SU-DHL-6 (cell line): ENCODE data around the gene SSC5D.

Experiments used
- H2AFZ ChIP-seq: fragments of 200-600 bp; sonication (generic); 2 replicates; pipeline ENCODE4 v1.6.1; 2014; ENCODE audit warnings: low read depth, mild to moderate bottlenecking, moderate library complexity, mixed read lengths, antibody characterized with exemption, low read length; ENCODE audit not compliant: severe bottlenecking
- H3F3A ChIP-seq: fragments of 200-600 bp; shearing (Covaris generic); 2 replicates; pipeline ENCODE4 v1.6.0; 2016; ENCODE audit warnings: antibody characterized with exemption, mild to moderate bottlenecking; ENCODE audit not compliant: insufficient read depth
- H3K27ac ChIP-seq: fragments of 200-600 bp; sonication (generic); 2 replicates; pipeline ENCODE4 v1.5.1; 2016; ENCODE audit warnings: low read depth, mild to moderate bottlenecking, low read length, moderate library complexity, mixed read lengths
- H3K27me3 ChIP-seq: fragments of 200-600 bp; sonication (generic), shearing (Covaris generic); 2 replicates; pipeline ENCODE4 v1.6.0; 2014; ENCODE audit warnings: mild to moderate bottlenecking, low read length
- H3K36me3 ChIP-seq: fragments of 200-600 bp; sonication (generic); 2 replicates; pipeline ENCODE4 v1.6.1; 2014; ENCODE audit warnings: mild to moderate bottlenecking, low read length, mixed read lengths
- H3K4me2 ChIP-seq: fragments of 300-600, 200-600 bp; shearing (Covaris generic), sonication (generic); 2 replicates; pipeline ENCODE4 v1.6.0; 2014; ENCODE audit warnings: low read length, low read depth, mild to moderate bottlenecking; ENCODE audit not compliant: poor library complexity, severe bottlenecking
- H3K4me3 ChIP-seq: fragments of 200-600 bp; sonication (generic); 2 replicates; pipeline ENCODE4 v1.5.1; 2014; ENCODE audit warnings: antibody characterized with exemption, low read length, mild to moderate bottlenecking, mixed read lengths; ENCODE audit not compliant: insufficient read depth, poor library complexity, severe bottlenecking
- H3K79me2 ChIP-seq: fragments of 200-600 bp; sonication (generic); 2 replicates; pipeline ENCODE4 v1.6.1; 2014; ENCODE audit warnings: mild to moderate bottlenecking, low read length, moderate library complexity; ENCODE audit not compliant: insufficient read depth
- H3K9ac ChIP-seq: fragments of 200-600 bp; sonication (generic); 2 replicates; pipeline ENCODE4 v1.7.0; 2014; ENCODE audit warnings: mild to moderate bottlenecking, low read length
- H3K9me2 ChIP-seq: fragments of 200-600 bp; sonication (generic); replicated peaks from 2 replicates; pipeline ENCODE4 v1.6.1; 2014; ENCODE audit warnings: low read length; ENCODE audit not compliant: insufficient read depth
- H3K9me3 ChIP-seq: fragments of 200-600 bp; sonication (generic); 2 replicates; pipeline ENCODE4 v1.6.1; 2014; ENCODE audit warnings: low read length, mixed read lengths; ENCODE audit not compliant: insufficient read depth
- H4K20me1 ChIP-seq: fragments of 200-600 bp; sonication (generic); 2 replicates; pipeline ENCODE4 v1.6.1; 2014; ENCODE audit warnings: low read depth, mild to moderate bottlenecking, antibody characterized with exemption, low read length, moderate library complexity, mixed read lengths
- CTCF ChIP-seq: fragments of 200-600 bp; sonication (generic); IDR thresholded peaks from one replicate; pipeline ENCODE4 v1.5.1; 2017; ENCODE audit warnings: antibody characterized with exemption, mild to moderate bottlenecking, low read length, moderate library complexity; ENCODE audit not compliant: insufficient read depth, poor library complexity, severe bottlenecking
- EZH2phosphoT487 ChIP-seq: fragments of 200-600 bp; sonication (generic), shearing (Covaris generic); conservative IDR thresholded peaks from 2 replicates; pipeline ENCODE4 v1.6.1; 2018; ENCODE audit warnings: mild to moderate bottlenecking, antibody characterized with exemption, low read length, moderate library complexity, mixed read lengths

SSC5D gene

GRCh38 chr19:55544014-55544413 is 55.8 kb downstream of the SSC5D start:
- no peaks in the 10 kb centered on the region for H3K27me3 ChIP-seq
- no peaks in the 10 kb centered on the region for H3K79me2 ChIP-seq
- H3K27ac ChIP-seq, result no peak overlapping the region
- H3K4me2 ChIP-seq, result no peak overlapping the region
- no peak overlapping the region for H2AFZ ChIP-seq
- no peaks in the 10 kb centered on the region for H3K9me3 ChIP-seq
- no peaks in the 10 kb centered on the region for H3K36me3 ChIP-seq
- no peaks in the 10 kb centered on the region for H4K20me1 ChIP-seq
- no peaks in the 10 kb centered on the region for H3F3A ChIP-seq
- H3K4me3 ChIP-seq, result no peak overlapping the region
- no peak overlapping the region for H3K9ac ChIP-seq
- TF ChIP-seq CTCF, result no peak
- no peak for TF ChIP-seq EZH2phosphoT487
- no peaks in the 10 kb centered on the region for H3K9me2 ChIP-seq

DNA sequence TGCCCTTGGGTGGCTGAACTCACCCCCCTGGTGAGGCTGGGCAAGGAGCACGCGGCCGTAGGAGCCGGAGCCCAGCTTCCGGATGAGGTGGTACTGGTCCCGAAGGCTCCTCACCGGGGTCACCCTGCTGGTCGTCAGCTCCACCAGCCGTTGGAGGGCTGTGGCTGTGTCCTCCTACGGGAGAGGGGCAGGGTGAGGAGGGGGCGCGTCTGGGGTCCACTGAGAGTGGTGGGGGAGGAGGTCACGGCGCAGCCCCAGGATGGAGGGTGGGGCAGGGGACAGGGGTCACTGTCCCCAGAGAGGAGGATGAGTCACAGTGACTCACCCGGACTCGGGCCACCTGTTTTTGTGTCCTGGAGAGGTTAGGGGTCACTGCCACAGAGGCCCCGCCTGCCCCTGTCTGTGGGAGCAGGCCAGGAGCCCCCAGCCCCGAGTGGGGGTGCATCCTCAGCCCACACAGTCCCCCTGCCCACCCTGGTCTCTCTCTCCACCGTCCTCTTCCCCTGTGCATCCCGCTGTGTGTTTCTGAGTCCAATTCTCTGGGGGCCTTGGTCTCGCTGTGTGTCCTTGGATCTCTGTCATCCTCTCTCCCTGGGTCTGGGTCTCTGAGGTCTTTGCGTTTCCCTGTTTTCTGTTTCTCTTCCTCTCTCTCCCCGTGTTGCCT is 56.7 kb downstream of the SSC5D start:
- Histone ChIP-seq H3K4me2 (no peak overlapping the region), H3K27me3 (no peaks in the 10 kb centered on the region), H3K9me3 (no peaks in the 10 kb centered on the region), H3F3A (no peaks in the 10 kb centered on the region), H3K9me2 (no peaks in the 10 kb centered on the region), H2AFZ (no peak overlapping the region), H3K9ac (no peak overlapping the region), H4K20me1 (no peaks in the 10 kb centered on the region), H3K79me2 (no peaks in the 10 kb centered on the region), H3K36me3 (no peaks in the 10 kb centered on the region), H3K4me3 (no peak overlapping the region), H3K27ac (no peak overlapping the region)
- TF ChIP-seq CTCF, result no peak
- TF ChIP-seq EZH2phosphoT487, result no peak

DNA sequence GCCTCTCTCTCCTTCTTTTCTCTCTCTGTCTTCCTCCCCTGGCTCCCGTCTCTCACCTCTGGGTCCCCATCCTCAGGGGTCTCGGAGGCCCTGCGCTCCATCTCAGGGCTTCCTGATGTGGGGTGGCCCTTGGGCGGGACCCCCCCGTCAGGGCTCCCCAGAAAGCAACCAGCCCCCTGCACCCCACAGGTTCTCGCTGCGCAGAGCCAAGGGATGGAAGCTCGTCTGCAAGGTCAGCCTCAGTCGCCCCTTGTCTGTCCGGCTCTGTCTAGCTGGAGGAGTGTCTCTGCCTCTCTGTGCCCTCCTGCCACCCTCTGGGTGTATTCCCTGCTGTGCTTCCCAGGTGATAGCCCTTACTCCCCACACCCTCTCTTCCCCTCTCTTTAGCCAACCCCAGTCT is 57.2 kb downstream of the SSC5D start, which contains the start of gene SBK3:
SBK3 (minus strand) TSS at position 101 of the 400 bp plus-strand sequence; CDS start at position 101, 0 bp downstream.
- Histone ChIP-seq H3K9ac (no peak within 1 kb of the TSS), H3K9me2 (no peaks in the 10 kb centered on the region), H3K4me3 (no peak within 1 kb of the TSS), H3K79me2 (no peaks in the 10 kb centered on the region), H4K20me1 (no peaks in the 10 kb centered on the region), H3K27ac (no peak within 1 kb of the TSS), H3K27me3 (no peaks in the 10 kb centered on the region), H3F3A (no peaks in the 10 kb centered on the region), H2AFZ (no peak within 1 kb of the TSS), H3K36me3 (no peaks in the 10 kb centered on the region), H3K4me2 (no peak within 1 kb of the TSS), H3K9me3 (no peaks in the 10 kb centered on the region)
- TF ChIP-seq EZH2phosphoT487 (no peak), CTCF (no peak)
